Measurements from ENCODE around the gene B3GALT4. TPM values are rescaled to one million over a fixed set of nuclear protein-coding genes. Genes with fewer than 3 reads are reported as not detected.

B3GALT4 gene
- total and polyA plus RNA-seq, 11 donors: 7.3 to 13.8 (median 9.0) TPM

GRCh38 chr6:33288921-33289783, 12.2 kb downstream of the B3GALT4 start, which contains the start of the genes PFDN6 and WDR46:
Gene PFDN6 (plus strand): TSS chr6:33289601. CDS start chr6:33289857, 256 bp downstream.
Gene WDR46 (minus strand): TSS chr6:33289239. CDS start chr6:33289170, 69 bp downstream.
- H3K9me3 ChIP-seq: no peaks in the 10 kb centered on the region
- intact Hi-C loops (cut with DNase I): loop anchor here in 3 of 10 donors (1.0 to 2.0 kb wide), 2 partner anchors 10 to 16 kb away; partner anchors contain the start of gene RPS18 (in 1 of the 3)
- H3K4me3 ChIP-seq: peak within 1 kb of the TSS; percentile 60 to 90 (median 73)
- ATAC-seq: peak; percentile 92 to 98 (median 95)
- DNase-seq: peak; percentile 74 to 87 (median 86)
- peak within 1 kb of the TSS; percentile 49 to 89 (median 81) for H3K27ac ChIP-seq
- no peaks in the 10 kb centered on the region for H3K27me3 ChIP-seq
- WGBS, 4 donors: 0 to 1% (median 0%) methylated on average over 42 to 43 of the region's 43 CpGs
- peaks cover 0 to 25% (median 18%) of the 10 kb centered on the region in 12 donors for H3K4me1 ChIP-seq
- peaks cover 0 to 77% (median 64%) of the 10 kb centered on the region in 9 donors for H3K36me3 ChIP-seq
- TF ChIP-seq POLR2A (IDR thresholded peaks at IDR 0.05): peak in 1 of 2 donors; percentile 32
- TF ChIP-seq CTCF (IDR thresholded peaks at IDR 0.05): no peak

- Histone ChIP-seq H3K36me3 (peaks cover 0 to 77% (median 64%) of the 10 kb centered on the region in 9 donors), H3K4me1 (peaks cover 0 to 25% (median 18%) of the 10 kb centered on the region in 12 donors), H3K9me3 (no peaks in the 10 kb centered on the region), H3K27me3 (no peaks in the 10 kb centered on the region), H3K4me3 (peak overlapping the region; percentile 60 to 90 (median 73)), H3K27ac (peak overlapping the region; percentile 49 to 89 (median 81))
- ATAC-seq (peak in 1 of 4 donors; percentile 10), DNase-seq (no peak)
- TF ChIP-seq CTCF (IDR thresholded peaks at IDR 0.05) (no peak), POLR2A (IDR thresholded peaks at IDR 0.05) (no peak)
- WGBS, 4 donors: 2 to 5% (median 4%) methylated on average over 13 to 14 of the region's 14 CpGs
- intact Hi-C loops (cut with DNase I): loop anchor here in 3 of 10 donors (1.0 to 2.0 kb wide), 2 partner anchors 9 to 17 kb away; partner anchors contain the start of gene RPS18 (in 1 of the 3)
Measured at GRCh38 chr6:33289784-33290315, 12.9 kb downstream of the B3GALT4 start.

- intact Hi-C loops (cut with DNase I): no loop called here
- Histone ChIP-seq H3K27me3 (no peaks in the 10 kb centered on the region), H3K4me3 (peak overlapping the region in 8 of 12 donors; percentile 60 to 90 (median 76)), H3K27ac (no peak overlapping the region), H3K4me1 (peaks cover 0 to 25% (median 18%) of the 10 kb centered on the region in 12 donors), H3K36me3 (peaks cover 0 to 77% (median 64%) of the 10 kb centered on the region in 9 donors), H3K9me3 (no peaks in the 10 kb centered on the region)
- no peak for TF ChIP-seq POLR2A (IDR thresholded peaks at IDR 0.05)
- TF ChIP-seq CTCF (IDR thresholded peaks at IDR 0.05): no peak
- WGBS, 4 donors: 64 to 75% (median 70%) methylated on average over 7 of the region's 7 CpGs
- no peak for DNase-seq
- ATAC-seq: no peak
Measured at GRCh38 chr6:33290459-33290858, 13.5 kb downstream of the B3GALT4 start.
